HK-2 (cell line): Measurements from ENCODE around the gene TMEM141.

Experiments used
- DNase-seq: peaks from one replicate; pipeline ENCODE4 v3.0.0-alpha.2; 2018; ENCODE audit not compliant: unreplicated experiment

Gene TMEM141

DNA sequence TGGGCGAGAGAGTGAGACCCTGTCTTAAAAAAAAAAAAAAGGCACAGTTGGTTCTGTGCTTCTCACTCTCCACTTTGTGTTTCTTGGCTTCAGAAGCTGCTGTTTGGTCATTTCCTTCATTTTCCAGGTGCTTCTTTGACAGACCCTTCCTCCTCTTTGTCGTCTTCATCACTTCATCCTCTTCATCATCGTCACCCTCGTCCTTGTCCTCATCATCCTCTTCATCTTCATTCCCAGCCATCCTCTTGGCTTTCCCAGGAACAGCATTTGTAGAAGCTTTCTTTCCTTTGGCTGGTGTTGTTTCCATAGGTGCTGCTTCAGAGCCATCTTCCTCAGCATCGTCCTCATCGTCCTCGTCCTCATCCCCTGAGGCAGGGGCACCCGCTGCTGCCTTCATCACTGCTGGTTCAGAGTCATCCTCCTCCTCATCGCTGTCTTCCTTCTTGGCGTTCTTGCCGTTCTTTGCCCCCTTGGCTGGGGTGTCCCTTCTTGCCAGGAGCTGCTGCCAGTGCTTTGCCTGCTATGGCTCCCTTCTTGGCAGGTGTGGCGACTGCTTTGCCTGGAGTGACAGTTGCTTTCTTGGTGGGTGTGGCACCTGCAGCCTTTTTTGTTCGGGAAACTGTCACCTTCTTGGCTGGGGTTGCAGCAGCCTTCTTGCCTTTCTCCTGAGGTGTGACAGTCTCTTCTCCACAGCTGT lies 23.7 kb downstream of the TMEM141 start:
- no peak for DNase-seq

DNA sequence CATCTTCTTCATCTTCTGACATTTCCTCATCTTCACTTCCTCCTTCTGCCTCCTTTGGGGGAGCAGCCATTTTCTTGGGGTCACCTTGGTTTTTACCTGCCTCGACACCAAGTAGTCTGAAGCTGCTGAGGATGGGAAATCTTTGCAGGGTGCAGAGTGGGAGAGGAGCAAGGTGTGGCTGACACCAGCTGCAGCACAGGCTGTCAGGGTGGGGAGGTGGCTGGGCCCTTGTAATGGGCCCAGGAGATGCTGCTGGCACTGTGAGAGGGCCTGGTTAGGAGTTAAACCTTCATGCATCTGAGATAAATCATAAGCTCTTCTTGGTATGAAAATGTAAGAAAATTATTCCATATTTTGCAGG lies 24.3 kb downstream of the TMEM141 start:
- DNase-seq, result no peak

- DNase-seq, result no peak
Observed at GRCh38 chr9:136820971-136821825, 30.1 kb downstream of the TMEM141 start.

DNA sequence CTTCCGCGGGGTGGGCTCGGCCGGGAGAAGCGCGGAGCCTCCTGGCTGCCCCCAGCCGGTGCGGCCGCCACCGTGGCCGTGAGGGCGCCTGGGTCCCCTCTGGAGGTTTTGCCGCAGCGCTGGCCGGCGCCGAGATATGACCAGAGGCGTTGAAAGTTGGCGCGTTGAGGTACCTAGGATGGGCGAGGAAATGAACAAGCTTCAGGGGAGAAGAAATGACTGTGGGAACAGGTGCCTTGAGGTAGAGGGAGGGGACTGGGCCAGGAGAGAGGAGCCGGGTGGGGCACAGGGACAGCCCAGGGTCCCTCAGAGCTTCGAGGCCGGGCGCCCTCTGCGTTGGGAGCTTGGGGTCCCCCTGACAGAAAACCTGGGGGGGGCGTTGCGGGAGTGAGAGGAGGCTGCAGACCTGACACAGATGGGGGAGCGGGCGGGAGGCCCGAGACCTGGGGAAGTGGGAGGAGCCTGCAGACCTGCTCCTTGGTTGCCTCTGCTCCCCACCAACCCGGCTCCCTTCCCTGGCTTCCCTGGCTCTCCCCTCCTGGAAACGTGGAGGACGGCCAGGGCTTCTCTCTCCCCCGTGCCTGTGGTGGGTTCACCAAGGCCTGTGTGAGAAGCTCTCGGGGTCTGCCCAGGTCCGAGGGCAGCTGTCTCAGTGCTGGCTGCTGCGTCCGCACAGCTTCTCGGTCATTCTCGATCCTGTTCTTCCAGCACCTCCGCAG lies 30.8 kb downstream of the TMEM141 start:
- no peak for DNase-seq

GRCh38 chr9:136823136-136824046 lies 32.2 kb downstream of the TMEM141 start:
- DNase-seq, result no peak

DNA sequence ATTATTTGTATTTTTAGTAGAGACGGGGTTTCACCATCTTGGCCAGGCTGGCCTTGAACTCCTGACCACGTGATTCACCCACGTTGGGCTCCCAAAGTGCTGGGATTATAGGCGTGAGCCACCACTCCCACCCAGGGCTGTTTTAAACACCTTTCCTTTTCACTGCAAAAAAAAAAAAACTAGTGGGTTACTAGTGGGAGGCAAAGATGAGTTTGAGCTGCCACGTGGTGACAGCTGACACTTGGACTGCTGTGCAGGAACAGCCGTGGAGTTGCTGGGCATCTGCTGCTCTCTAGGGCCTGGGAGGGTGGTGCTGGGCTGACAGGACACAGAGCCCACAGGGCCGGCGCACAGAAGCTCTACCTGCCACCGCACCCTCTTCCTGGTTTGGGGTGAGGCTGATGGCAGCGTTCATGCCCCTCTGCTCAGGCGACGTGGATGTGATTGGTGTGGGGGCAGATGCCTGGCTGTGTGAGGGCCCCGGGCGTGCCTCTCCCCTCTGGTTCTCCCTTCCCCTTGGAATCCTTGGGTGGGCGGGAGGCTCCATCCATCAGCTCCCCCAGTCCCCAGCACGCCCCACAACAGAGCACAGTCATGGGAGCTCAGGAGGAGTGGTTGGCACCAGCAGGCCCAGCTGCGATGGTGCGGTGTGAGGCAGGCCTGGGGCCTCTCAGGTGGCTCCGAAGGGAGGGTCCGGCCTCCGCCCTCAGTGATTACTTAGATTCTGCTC lies 33.5 kb downstream of the TMEM141 start:
- DNase-seq, result no peak

GRCh38 chr9:136825295-136826187 lies 34.4 kb downstream of the TMEM141 start:
- no peak for DNase-seq

- no peak for DNase-seq
Observed at GRCh38 chr9:136826188-136826541, 35.0 kb downstream of the TMEM141 start.

- DNase-seq, result no peak
Observed at GRCh38 chr9:136826703-136827582, 35.8 kb downstream of the TMEM141 start.

DNA sequence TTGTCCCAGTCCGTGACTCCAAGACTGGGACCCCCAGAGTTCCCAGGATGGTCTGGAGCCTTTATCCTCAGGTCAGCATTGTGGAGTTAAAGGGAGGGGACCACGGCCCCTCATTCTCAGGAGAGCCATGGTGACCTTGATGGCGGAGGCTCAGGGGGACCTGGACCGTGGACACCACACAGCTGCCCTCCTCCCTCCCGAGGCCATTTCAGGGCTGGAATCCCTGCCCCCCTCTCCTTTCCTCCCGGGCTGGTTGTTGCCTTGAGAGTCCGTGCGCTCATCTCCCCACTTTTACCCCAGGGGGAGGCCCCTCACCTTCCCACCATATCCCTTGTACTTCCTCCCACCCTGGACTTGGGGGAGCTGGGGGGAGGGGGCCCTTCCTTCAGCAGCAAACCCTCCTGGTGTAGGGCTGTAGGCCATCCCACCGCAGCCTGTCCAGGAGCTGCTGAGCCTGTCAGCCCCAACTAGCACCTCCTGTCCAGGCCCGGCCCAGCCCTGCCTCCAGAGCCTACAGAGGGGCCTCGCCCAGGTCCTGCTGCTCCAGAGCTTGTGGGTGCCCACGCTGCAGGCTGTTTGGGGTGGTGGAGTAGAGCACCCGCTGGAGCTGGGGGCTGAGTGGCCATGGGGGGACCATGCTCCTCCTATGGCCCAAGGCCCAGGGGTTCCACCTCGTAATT lies 36.8 kb downstream of the TMEM141 start:
- no peak for DNase-seq

DNA sequence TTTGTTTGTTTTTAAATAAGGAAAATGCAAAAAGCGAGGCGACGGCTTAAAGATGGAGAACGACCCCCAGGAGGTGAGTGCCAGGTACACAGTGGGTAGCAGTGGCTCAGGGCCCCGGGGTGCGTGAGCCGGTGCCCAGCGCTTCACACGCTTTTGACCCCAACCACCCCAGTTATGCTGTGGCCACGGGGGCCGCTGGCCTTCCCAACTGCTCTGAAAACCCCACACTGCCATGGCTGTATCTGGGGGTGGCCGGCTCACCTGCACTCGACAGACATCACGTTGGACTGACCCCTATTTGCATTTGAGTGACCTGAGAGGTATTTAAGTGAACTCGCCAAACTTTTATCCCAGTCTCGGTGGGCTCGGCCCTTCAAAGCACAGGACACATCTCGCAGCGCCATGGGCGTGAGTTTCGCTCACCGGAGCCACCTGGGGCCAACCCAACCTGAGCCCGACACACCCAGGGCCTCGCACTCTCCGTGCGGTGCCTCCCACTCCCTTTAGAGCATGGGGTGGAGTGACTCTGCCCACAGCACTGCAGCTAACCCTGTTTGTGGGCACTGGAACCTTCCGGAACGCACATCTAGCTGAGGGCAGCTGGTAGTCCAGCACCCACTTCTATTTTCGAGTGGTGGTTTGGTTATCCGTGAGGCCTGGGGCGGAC lies 37.5 kb downstream of the TMEM141 start:
- no peak for DNase-seq

DNA sequence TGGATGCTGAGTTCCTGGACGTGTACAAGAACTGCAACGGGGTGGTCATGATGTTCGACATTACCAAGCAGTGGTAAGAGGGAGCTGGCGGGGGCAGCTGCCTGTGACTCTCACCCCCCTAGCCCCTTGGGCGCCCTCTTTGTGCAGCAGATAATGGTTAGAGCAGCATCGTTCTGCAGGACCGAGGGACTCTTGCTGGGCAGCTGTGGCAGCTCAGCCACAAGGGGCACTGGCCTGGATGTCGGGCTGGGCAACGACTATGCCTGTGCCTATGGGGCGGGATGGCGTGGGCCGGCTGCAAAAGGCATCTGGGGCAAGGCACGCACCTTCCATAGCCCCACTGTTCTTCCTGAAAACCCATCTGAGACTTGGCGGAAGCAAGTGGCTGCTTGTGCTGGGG lies 38.3 kb downstream of the TMEM141 start:
- DNase-seq, result no peak

DNA sequence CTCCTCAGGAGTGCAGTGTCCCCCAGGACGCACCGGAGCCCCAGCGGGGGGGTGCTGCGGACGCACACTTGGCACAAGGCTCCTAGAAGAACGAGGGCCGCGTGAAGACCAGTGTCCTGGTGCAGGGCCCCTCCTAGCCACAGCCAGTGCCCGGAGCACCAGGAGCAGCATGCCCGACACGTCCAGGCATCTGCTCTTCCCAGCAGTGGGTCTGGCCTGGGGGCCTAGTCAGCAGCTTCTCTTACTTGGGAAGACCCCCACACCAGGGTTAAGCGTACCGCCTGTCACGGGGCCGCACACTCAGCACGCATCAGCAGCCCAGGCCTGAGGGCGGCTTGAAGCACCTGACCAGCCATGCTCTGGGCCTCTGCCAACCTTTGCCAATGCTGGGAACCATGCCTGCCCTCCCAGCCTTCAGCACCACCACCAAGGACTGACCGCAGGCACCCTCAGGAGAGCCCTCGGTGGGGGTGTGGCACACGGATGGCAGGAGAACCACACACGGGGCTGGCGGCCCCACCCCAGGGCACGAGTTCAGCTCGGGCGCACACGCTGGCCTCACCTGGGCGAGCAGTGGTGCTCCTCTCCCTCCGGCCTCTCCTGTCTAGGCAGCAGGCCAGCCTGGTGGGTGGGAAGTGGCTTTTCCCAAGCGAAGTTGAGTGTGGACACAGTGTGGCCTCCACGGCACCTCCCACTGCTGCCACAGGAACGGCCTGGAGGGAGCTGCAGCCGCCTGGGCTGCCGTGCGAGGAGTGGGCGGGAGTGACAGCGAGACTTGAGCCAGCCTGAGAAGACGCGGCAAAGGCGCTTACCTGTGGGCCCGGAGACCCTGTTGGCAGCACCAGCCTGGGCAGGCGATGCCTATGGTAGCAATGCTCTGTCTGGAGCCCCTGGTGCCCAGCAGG lies 39.1 kb downstream of the TMEM141 start:
- DNase-seq, result no peak

- DNase-seq, result no peak
Observed at GRCh38 chr9:136831002-136831719, 40.0 kb downstream of the TMEM141 start.

GRCh38 chr9:136831720-136832104 lies 40.6 kb downstream of the TMEM141 start:
- no peak for DNase-seq

DNA sequence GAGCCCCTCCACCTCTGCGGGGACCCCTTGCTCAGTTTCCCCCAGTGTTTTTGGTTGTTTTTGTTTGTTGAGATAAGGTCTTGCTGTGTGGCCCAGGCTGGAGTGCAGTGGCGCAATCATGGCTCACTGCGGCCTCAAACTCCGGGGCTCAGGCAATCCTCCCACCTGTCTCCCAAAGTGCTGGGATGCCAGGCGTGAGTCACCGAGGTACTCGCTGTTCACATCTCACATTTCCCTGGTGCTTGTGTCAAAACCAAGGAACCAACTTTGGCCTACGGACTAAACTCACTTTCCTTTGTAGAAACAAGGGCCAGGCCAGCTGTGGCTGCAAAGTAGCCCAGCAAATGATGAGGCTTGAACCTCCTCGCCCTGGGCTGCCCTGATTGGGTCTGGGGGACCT lies 41.4 kb downstream of the TMEM141 start:
- no peak for DNase-seq
